ENCODE data around the gene STX16.

Gene STX16

GRCh38 chr20:58655328-58656107 is 4.4 kb downstream of the STX16 start:
- DNase-seq (ENCODE audit: low read depth), result no peak

GRCh38 chr20:58656831-58657230 is 5.7 kb downstream of the STX16 start:
- no peak for DNase-seq (ENCODE audit: low read depth)

DNA sequence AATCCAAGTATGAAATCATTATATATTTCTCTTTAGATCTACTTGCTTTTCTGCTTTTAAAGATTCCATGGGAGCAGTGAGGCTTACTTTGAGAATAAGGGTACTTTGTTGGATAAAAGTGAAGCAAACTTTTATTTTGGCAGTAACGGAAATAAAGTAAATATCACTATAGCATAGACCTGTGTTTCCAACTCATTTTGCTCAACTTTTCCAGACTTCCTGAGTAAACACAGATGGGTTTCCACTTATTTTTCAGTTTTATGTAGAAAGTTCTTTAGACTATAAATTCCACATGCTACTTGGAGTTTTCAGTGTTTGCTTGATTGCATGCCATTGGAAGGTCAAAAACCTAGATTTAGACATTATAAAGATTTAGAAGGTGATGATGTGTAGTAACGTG is 6.2 kb downstream of the STX16 start:
- DNase-seq (ENCODE audit: low read depth), result no peak

DNA sequence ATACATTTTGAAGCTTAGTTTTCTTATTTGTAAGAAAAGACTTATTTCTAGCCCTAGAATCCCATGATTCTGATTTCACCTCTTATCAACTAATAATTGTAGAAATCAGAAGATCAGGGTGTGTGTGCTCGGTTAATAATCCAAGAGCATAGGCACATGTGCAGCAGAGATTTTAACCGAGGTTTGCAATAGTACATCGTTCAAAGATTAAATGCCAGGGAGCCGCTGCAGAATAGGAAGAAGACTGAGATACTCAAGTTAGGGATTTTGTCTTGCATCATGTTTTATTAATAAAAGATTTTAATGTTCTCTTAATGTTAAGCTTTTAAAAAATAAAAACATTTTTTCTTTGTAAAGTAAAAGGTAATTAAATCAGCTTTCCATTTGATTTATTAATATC is 6.9 kb downstream of the STX16 start:
- no peak for DNase-seq (ENCODE audit: low read depth)

GRCh38 chr20:58658760-58659159 is 7.7 kb downstream of the STX16 start:
- no peak for DNase-seq (ENCODE audit: low read depth)

- DNase-seq (ENCODE audit: low read depth), result no peak
Measured at GRCh38 chr20:58659841-58660240, 8.8 kb downstream of the STX16 start.

DNA sequence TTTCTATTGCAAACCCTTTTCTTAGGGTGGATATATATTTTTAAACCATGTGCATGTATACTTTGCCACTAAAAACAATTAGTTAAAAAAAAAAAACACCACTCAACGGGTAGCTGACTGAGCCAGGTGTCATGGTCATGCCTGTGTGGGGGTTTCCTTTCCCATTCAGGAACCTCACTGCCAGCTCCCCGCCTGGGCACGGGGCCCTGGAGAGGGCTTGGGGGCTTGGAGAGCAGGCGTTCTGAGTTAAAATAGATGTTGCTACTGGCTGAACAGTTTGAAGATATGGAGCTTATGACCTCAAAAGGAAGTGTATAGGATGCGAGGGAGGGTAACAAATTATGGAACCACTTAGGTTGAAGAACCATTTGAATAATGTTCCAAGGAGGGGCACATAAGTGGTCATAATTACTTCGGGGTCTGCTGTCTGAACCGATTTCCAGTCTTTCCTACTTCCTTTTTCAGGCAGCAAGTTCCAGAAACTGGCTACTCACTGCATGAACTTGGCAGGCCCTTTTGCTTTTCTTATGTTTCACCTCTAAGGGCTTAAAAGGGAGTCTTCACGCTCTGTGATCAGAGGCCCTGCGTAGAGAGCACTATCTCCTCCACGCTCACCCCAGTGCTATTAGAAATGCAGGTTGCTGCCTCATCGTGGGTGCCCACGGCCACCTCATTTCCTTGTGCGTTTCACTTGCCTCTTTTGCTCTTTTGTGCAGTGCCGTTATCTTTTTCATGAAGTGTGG is 9.9 kb downstream of the STX16 start:
- DNase-seq (ENCODE audit: low read depth), result no peak

- DNase-seq (ENCODE audit: low read depth), result no peak
Measured at GRCh38 chr20:58661598-58662473, 10.8 kb downstream of the STX16 start.

DNA sequence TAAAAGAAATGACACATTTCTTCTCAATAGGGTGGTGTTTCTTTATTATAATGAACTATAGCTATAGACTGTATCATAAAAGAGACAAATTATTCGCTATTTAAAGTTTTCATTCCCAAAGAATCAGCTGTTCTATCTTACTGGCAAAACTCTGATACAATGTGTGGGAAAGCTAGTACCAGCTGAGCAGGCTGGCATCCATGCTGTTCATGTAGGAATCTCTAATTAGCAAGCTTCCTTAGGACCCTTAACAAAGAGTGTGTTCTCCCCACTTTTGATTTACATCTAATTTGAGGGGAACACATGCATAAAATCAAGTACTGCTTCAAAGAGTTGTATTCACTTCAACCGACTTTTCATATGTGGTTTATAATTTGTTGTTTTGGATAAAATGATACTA is 13.2 kb downstream of the STX16 start:
- DNase-seq (ENCODE audit: low read depth), result no peak

DNA sequence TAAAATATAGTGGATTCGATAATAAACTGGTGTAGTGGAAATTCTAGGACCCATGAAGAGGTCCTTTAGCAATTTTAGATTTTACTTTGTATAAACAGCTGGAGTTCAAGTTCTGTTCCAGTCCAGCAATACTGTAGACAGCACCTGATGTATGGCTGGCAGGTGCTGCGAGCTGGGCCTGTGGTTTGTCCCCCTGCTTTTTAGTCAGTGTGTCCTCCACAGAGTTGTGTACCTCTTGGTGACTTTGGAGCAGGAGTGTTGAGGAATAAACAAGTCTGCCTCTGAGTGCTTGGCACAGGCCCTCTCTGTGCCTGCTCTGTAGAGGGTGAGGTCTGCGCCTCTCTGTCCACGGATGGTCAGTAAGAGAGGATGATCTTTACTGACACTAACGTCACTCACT is 13.8 kb downstream of the STX16 start:
- DNase-seq (ENCODE audit: low read depth), result no peak

- DNase-seq (ENCODE audit: low read depth), result no peak
Measured at GRCh38 chr20:58665606-58666005, 14.5 kb downstream of the STX16 start.

DNA sequence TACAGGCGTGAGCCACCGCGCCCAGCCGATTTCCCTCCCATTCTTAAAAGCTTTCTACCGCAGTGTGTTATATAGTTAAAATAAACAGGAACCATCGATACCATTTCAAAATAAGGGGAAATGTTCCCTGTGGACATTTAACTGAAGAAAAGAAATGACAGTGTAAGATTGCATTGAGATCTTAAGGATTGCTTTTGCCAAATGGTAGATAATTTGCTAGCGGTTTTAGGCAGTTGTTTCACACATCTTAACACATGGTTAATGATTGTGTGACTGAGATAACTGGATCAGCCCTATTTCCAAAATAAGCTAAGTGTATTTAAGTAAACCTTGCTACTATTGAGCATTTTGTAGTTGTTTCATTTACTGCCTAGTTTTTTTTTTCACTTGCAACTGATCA is 15.6 kb downstream of the STX16 start:
- DNase-seq (ENCODE audit: low read depth), result no peak

DNA sequence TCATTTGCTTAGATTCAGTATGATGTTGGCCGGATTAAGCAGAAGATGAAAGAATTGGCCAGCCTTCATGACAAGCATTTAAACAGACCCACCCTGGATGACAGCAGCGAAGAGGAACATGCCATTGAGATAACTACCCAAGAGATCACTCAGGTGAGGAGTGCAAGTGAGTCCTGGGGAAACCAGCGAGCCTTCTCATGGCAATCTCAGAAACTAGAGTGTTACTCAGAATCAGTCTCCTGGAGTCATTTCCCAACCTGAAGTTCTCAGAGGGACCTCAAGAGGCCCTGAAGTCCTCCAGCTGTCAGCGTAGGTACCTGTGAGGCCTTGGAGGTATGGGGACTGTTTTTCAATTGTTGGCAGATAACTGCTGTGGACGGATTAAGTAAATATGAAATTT is 16.9 kb downstream of the STX16 start:
- DNase-seq (ENCODE audit: low read depth), result no peak

DNA sequence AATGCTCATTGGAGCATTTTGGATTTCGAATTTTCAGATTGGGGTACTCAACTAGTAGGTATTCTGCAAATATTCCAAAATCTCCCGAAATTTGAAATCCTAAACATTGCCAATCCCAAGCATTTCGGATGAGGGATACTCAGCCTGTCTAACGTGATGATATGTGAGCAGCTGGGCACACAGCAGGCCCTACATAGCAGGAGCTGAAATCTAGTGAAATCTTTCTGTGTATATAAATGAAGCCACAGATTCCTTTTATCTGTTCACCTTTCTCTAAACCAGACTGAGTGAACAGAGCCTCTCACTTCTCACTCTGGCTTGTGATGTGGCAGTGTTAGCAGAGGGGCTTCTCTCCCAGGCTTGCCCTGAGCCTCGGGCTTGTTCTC is 17.8 kb downstream of the STX16 start:
- no peak for DNase-seq (ENCODE audit: low read depth)

DNA sequence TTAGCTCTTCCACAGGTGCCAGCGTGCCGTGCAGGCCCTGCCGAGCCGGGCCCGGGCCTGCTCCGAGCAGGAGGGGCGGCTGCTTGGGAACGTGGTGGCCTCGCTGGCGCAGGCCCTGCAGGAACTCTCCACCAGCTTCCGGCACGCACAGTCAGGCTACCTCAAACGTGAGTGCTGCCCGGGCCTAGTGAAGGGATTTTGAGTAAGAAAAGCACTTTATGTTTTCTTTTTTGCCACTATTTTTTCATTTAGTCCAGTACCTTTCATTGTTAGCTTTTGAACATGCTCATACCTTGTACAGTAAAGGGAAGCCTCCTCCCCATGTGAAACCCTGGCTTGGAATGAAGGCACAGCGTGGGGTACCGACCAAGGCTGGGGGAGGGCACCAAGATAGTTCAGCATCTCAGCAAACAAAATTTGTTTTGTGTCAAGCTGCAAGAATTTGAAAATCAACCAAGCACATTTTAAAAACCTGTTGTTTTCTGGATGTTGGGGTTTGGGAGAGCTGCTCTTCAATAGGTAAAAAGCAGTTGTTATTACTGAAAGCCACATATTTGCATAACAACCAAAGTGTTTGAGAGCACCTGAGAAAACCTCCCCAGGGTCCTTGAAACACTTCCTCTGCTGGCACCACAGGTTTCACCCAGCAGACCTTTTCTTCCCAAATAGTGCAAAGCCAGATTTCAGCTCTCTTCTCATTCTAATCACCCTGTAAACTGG is 18.4 kb downstream of the STX16 start:
- DNase-seq (ENCODE audit: low read depth), result no peak

DNA sequence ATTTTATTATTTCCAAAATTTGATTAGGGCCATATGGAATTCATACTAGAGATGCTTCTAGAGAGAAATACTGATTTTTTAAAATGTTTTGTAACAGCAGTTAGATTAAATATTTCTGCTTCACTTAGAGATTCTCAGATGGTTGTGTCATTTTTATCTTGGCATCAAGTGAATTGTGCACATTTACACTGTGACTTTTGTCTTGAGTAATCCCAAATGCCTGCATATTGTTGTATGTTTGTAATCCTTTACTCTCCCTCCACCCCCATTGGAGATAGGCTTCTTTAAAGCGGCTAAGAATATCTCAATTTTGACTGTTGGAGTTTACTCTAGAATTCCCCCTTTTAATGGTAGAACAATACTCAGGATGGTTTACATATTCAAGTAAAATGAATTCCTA is 19.0 kb downstream of the STX16 start:
- no peak for DNase-seq (ENCODE audit: low read depth)

DNA sequence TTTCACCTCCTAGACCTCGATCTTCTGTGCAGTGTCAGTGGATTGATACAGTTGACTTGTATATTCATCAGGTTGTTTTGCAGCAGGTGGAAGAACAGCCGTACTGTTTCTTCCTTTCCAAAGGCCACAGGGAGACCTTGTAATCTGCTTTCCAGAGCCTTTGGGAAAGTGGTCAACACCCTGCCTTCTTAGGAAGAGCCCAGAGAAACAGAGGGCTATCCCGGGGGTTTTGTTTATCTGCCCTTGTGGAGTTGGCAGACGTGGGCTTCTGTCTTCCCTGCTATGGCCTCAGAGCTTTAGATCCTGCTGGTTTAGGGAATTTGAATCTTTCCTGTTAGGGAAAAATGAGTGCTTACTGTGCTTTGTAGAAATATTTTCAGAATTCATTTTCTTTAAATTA is 19.6 kb downstream of the STX16 start:
- DNase-seq (ENCODE audit: low read depth), result no peak

GRCh38 chr20:58673119-58673518 is 22.0 kb downstream of the STX16 start:
- DNase-seq (ENCODE audit: low read depth), result no peak

GRCh38 chr20:58675146-58675584 is 24.1 kb downstream of the STX16 start:
- DNase-seq (ENCODE audit: low read depth), result no peak

DNA sequence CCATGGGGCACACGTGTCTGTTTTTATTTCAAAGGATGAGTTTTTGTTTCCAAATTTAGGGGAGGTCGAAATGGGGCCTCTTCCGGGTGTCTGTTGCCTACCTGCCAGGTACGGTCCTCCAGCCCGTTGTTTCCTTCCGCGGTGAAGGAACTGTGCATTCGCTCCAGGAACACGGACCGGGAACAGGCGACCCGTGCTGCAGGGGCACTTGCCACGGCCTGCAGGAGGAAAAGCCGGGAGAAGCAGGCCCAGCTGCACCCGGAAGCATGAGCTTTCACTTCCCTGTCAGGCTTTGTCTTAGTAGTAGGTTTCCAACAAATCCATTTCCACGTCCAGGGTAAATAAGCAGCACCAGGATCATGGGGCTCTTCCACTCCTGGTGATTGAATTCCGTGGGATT is 24.6 kb downstream of the STX16 start:
- DNase-seq (ENCODE audit: low read depth), result no peak

DNA sequence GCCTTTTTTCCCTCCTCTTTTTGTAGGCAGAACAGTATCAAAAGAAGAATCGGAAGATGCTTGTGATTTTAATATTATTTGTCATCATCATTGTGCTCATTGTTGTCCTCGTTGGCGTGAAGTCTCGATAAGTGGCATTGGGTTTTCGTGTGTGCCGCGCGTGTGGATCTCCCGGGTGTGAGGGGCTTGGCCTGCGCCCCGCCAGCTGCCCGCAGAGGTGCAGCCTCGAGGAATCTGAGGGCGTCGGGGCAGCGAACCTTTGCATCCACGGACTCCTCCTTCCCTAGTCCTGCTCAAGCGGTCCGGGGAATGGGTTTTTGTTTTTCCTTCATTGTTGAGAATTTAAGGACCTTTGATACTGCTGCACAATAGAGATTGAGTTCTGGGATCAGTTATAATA is 25.1 kb downstream of the STX16 start:
- DNase-seq (ENCODE audit: low read depth), result no peak

DNA sequence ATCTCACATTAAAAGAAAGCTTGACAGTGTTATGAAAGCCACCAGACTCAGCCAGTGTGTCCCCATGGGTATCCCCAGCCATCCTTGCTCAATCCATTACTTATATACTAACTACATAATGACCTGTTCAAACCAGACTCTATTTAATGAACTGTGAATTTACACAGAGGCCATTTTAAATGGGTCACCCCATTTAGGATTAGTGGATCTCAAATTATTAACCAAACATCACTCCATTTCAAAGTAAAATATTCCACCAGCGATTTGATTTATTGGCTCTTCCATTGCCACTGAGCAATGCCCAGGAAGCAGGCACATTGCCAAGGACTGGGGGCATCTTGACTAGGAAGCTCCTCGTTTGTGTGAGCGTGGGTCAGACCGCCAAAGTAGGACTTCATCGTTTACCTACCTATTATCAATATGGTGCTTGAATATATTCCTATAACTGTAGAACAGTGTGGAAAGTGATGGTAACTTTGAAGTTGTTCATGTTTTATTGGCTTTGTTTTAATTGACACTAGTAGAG is 26.1 kb downstream of the STX16 start:
- no peak for DNase-seq (ENCODE audit: low read depth)
